Psoas muscle (tissue), 8 donors: ENCODE data around the gene STPG2. TPM values are rescaled to one million over a fixed set of nuclear protein-coding genes. Genes with fewer than 3 reads are reported as not detected.

Experiments used
- ATAC-seq, 4 donors: fragments of 200-7000 bp; cut with Tn5 transposase; one replicate each; pipeline ENCODE4 v1.9.1; 2020; ENCODE audit warnings: moderate library complexity in 3 of 4, mild to moderate bottlenecking in 2 of 4
- DNase-seq, 2 donors: peaks; one replicate each; pipeline ENCODE4 v3.0.0-alpha.2; 2020
- H3K27ac ChIP-seq: fragments of 200-600 bp; one replicate; pipeline ENCODE4 v1.8.0; 2022
- H3K27me3 ChIP-seq, 3 donors: fragments of 200-600 bp in 1 of 3; one replicate each; pipeline versions ENCODE4 v1.6.1 to v1.8.0; 2013 to 2022; ENCODE audit warnings: low read length in 2 of 3, mild to moderate bottlenecking in 2 of 3, moderate library complexity in 1 of 3; ENCODE audit not compliant: insufficient read depth in 3 of 3
- H3K36me3 ChIP-seq, 2 donors: fragments of 200-600 bp in 1 of 2; one replicate each; pipeline versions ENCODE4 v1.6.1 to v1.8.0; 2013 to 2022; ENCODE audit warnings: low read depth in 1 of 2, mild to moderate bottlenecking in 1 of 2, moderate library complexity in 1 of 2; ENCODE audit not compliant: insufficient read depth in 1 of 2
- H3K4me1 ChIP-seq: fragments of 200-600 bp; one replicate; pipeline ENCODE4 v1.8.0; 2022
- H3K4me3 ChIP-seq: fragments of 200-600 bp; one replicate; pipeline ENCODE4 v1.8.0; 2022; ENCODE audit warnings: mild to moderate bottlenecking
- H3K9me3 ChIP-seq: fragments of 200-600 bp; one replicate; pipeline ENCODE4 v1.8.0; 2022
- WGBS, 3 donors: extraction: QIAGEN DNeasy Blood & Tissue Kit; methylation state at CpG; one replicate each; pipeline versions ENCODE4 v1.1.6 to v1.1.7; 2013; 5-methylcytosine and 5-hydroxymethylcytosine counted together
- intact Hi-C, 2 donors: fragments of 100-400 bp; cut with DNase I; formaldehyde crosslinking; loops; one replicate each; pipeline versions ENCODE4 v1.11.0 to v1.14.2; 2022
- polyA plus RNA-seq, 3 donors: library from polyadenylated mRNA; stranded (reverse); fragments of 200-250 nt; gene quantifications; one replicate each; pipeline ENCODE4 v1.2.3, GENCODE V29; 2013
- total RNA-seq, 4 donors: library from RNA; stranded (reverse); fragmentation: NEBNext Ultra II Directional in 2 of 4; extraction: Animal tissue kit (Norgen Biotek cat#: 25700) in 2 of 4; gene quantifications; one replicate each; pipeline versions ENCODE4 v1.2.1 to v1.2.4, GENCODE V29; 2021 to 2023
- TF ChIP-seq, protein P1 (sequence below): fragments of 200-600 bp; IDR thresholded peaks from one replicate; pipeline ENCODE4 v1.8.0; 2022; ENCODE audit warnings: antibody characterized with exemption
- donor health status: healthy with polysubstance abuse.
- donor health status: DM: no; HTN: no; CAD: no; lungs with moderate emphysema.
- donor health status: Bipolar disorder and iron deficiency.
- donor health status: healthy.
- donor health status: DM: yes; HTN: yes; CAD: no.
- donor health status: DM: no; HTN: no; CAD: no.
- donor health status: DM: no; HTN: no; CAD: no.
- donor health status: DM: yes; HTN: yes; CAD: no.

The STPG2 gene
- total and polyA plus RNA-seq, 7 donors: 0.01 to 0.21 TPM; not detected in 5

DNA sequence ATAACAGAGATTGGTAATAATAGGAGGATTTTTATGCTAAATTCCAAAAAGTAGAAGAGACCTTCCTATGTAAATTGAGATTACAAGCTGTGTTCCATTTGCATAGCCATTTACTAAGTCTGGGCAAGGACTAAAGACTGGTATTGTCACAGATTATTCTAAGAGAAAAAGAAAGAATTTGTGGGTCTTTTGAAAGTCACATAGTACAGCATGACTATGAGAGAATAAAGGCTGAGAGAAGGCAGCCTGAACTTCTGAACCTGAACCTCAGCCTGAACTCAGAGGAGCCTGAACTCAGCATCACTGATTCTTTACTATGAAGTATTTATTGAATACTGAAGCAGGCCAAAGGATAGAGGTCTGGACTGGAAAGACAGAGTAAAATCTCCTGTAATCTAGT is 297.5 kb downstream of the STPG2 start:
- Histone ChIP-seq H3K27me3 (no peaks in the 10 kb centered on the region), H3K4me3 (no peak overlapping the region), H3K36me3 (no peaks in the 10 kb centered on the region), H3K4me1 (no peaks in the 10 kb centered on the region), H3K27ac (no peak overlapping the region), H3K9me3 (no peaks in the 10 kb centered on the region)
- TF ChIP-seq, protein P1, sequence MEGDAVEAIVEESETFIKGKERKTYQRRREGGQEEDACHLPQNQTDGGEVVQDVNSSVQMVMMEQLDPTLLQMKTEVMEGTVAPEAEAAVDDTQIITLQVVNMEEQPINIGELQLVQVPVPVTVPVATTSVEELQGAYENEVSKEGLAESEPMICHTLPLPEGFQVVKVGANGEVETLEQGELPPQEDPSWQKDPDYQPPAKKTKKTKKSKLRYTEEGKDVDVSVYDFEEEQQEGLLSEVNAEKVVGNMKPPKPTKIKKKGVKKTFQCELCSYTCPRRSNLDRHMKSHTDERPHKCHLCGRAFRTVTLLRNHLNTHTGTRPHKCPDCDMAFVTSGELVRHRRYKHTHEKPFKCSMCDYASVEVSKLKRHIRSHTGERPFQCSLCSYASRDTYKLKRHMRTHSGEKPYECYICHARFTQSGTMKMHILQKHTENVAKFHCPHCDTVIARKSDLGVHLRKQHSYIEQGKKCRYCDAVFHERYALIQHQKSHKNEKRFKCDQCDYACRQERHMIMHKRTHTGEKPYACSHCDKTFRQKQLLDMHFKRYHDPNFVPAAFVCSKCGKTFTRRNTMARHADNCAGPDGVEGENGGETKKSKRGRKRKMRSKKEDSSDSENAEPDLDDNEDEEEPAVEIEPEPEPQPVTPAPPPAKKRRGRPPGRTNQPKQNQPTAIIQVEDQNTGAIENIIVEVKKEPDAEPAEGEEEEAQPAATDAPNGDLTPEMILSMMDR: no peak
- no peak for ATAC-seq
- intact Hi-C loops: no loop called here
- no peak for DNase-seq

DNA sequence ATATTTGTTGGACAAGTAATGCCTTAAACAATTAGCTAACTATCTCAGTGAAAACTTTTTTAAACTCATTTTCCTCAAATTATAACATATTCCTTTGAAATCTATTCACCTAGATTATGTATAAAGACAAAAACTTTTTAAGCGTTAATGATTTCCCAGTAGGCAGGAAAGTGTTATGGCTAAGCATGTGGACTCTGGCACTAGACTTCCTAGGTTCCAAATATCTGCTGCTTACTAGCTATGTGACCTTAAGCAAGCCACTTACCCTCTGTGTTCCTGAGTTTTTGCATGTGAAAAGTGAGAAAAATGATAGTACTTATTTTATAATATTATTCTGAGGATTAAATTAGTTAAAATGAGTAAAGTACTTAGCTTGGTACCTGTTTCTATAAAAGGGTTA is 301.8 kb downstream of the STPG2 start:
- intact Hi-C loops: no loop called here
- DNase-seq (no peak), ATAC-seq (no peak)
- Histone ChIP-seq H3K36me3 (no peaks in the 10 kb centered on the region), H3K9me3 (no peaks in the 10 kb centered on the region), H3K27me3 (no peaks in the 10 kb centered on the region), H3K4me3 (no peak overlapping the region), H3K4me1 (no peaks in the 10 kb centered on the region), H3K27ac (no peak overlapping the region)
- TF ChIP-seq, protein P1: no peak
- WGBS, 3 donors: 86 to 94% (median 93%) methylated on average over 1 of the region's 1 CpG

DNA sequence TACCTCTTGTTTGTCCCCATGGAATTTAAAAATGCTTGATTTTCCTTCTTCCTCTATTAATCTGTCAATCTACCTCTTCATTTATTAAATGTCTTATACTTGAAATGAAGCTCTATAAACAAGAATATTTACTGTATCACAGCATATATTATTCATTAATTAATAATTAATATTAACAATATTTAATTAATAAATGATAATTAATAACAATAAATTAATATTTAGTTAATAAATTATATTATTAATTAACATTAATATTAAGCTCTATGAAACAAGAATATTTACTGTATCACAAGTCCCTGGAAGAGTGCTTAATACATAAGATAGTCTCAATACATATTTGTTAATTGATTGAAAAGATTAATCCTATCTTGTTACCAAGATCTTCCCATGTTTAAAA is 306.6 kb downstream of the STPG2 start:
- TF ChIP-seq, protein P1: no peak
- H3K27ac ChIP-seq: no peak overlapping the region
- no peak overlapping the region for H3K4me3 ChIP-seq
- H3K36me3 ChIP-seq: no peaks in the 10 kb centered on the region
- ATAC-seq: no peak
- H3K9me3 ChIP-seq: no peaks in the 10 kb centered on the region
- intact Hi-C loops: no loop called here
- no peak for DNase-seq
- no peaks in the 10 kb centered on the region for H3K4me1 ChIP-seq
- H3K27me3 ChIP-seq: no peaks in the 10 kb centered on the region

DNA sequence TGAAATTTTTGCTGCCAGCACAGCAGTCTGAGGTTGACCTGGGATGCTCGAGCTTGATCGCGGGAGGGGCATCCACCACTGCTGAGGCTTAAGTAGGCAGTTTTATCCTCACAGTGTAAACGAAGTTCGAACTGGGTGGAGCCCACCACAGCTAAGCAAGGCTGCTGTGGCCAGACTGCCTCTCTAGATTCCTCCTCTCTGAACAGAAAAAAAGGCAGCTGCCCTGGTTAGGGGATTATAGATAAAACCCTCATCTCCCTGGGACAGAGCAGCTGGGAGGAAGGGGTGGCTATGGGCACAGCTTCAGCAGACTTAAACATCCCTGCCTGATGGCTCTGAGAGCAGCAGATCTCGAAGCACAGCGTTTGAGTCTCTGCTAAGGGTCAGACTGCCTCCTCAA is 314.6 kb downstream of the STPG2 start:
- 80 to 84% (median 81%) methylated on average over 7 of the region's 7 CpGs for WGBS, 3 donors
- H3K9me3 ChIP-seq: no peaks in the 10 kb centered on the region
- TF ChIP-seq, protein P1: no peak
- H3K4me3 ChIP-seq: no peak overlapping the region
- no peak for DNase-seq
- no peak overlapping the region for H3K27ac ChIP-seq
- no peak for ATAC-seq
- H3K36me3 ChIP-seq: no peaks in the 10 kb centered on the region
- intact Hi-C loops: no loop called here
- no peaks in the 10 kb centered on the region for H3K4me1 ChIP-seq
- no peaks in the 10 kb centered on the region for H3K27me3 ChIP-seq

DNA sequence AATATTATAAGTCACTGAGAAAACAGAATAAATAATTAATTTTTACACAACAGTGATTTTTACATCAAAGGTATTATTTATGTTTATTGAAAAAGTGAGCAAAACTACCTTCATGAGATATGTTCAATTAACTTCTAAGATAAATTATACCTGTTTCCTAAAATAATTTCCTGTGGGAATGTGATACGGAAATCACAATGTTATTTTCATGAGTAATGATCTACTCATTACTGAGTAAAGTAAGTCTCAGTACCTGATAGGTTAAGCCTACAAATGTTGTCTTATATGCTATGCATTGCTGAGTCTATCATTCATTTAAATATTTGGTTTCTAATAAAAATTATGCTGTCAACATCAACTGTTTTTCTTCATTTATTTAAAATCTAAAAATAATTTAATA is 324.0 kb downstream of the STPG2 start:
- Histone ChIP-seq H3K27ac (no peak overlapping the region), H3K4me1 (no peaks in the 10 kb centered on the region), H3K36me3 (no peaks in the 10 kb centered on the region), H3K4me3 (no peak overlapping the region), H3K27me3 (no peaks in the 10 kb centered on the region), H3K9me3 (no peaks in the 10 kb centered on the region)
- 72 to 78% (median 77%) methylated on average over 1 of the region's 1 CpG for WGBS, 3 donors
- ATAC-seq (no peak), DNase-seq (no peak)
- TF ChIP-seq, protein P1: no peak
- intact Hi-C loops: no loop called here
